GM12878 (cell line): ENCODE measurements around the gene PABPC1L. TPM values are rescaled to one million over a fixed set of nuclear protein-coding genes. Genes with fewer than 3 reads are reported as not detected.

Experiments
- CEBPB ChIP-seq, 2 experiments: fragments of 150-350 bp in 1 of 2; IDR thresholded peaks; 2 replicates each; pipeline ENCODE4 v1.6.1; 2012 to 2014; ENCODE audit warnings: low read depth in 2 of 2, low read length in 2 of 2, borderline replicate concordance in 1 of 2, inconsistent platforms in 1 of 2
- CHD1 ChIP-seq: IDR thresholded peaks from 2 replicates; pipeline ENCODE4 v1.6.1; 2012; ENCODE audit warnings: low read depth, low read length, improper control_type of control experiment
- CTCF ChIP-seq, 3 experiments: IDR thresholded peaks in 2 of 3; conservative IDR thresholded peaks in 1 of 3; 2 replicates each; pipeline ENCODE4 v1.5.1; 2011; ENCODE audit warnings: low read depth in 3 of 3, low read length in 3 of 3, mild to moderate bottlenecking in 3 of 3, control low read depth in 2 of 3, moderate library complexity in 2 of 3, inconsistent platforms in 1 of 3, mixed read lengths in 1 of 3; ENCODE audit not compliant: control insufficient read depth in 2 of 3, insufficient read depth in 1 of 3; ENCODE audit errors: extremely low read depth in 1 of 3
- ELK1 ChIP-seq: IDR thresholded peaks from 2 replicates; pipeline ENCODE4 v1.6.1; 2012; ENCODE audit warnings: low read depth, low read length, improper control_type of control experiment
- ESRRA ChIP-seq: IDR thresholded peaks from 2 replicates; pipeline ENCODE4 v1.6.1; 2012; ENCODE audit warnings: mild to moderate bottlenecking, low read length, improper control_type of control experiment
- FOXM1 ChIP-seq: IDR thresholded peaks from 2 replicates; pipeline ENCODE4 v1.6.1; 2012; ENCODE audit warnings: low read depth, mild to moderate bottlenecking, inconsistent platforms, low read length, moderate library complexity
- IRF3 ChIP-seq: fragments of 450-650 bp; IDR thresholded peaks from 2 replicates; pipeline ENCODE4 v1.6.1; 2014; ENCODE audit warnings: mild to moderate bottlenecking
- KAT2A ChIP-seq: conservative IDR thresholded peaks from 2 replicates; pipeline ENCODE4 v1.6.1; 2011; ENCODE audit warnings: low read depth, low read length; ENCODE audit not compliant: control insufficient read depth
- MTA2 ChIP-seq: fragments of 450-650 bp; IDR thresholded peaks from 2 replicates; pipeline ENCODE4 v1.6.1; 2016; ENCODE audit warnings: low read depth, mild to moderate bottlenecking, moderate library complexity
- MYB ChIP-seq: fragments of 150-350 bp; IDR thresholded peaks from 2 replicates; pipeline ENCODE4 v1.6.1; 2014; ENCODE audit warnings: mild to moderate bottlenecking, low read depth, low read length, borderline replicate concordance
- NR2F1 ChIP-seq: fragments of 450-650 bp; conservative IDR thresholded peaks from 2 replicates; pipeline ENCODE4 v1.6.1; 2017; ENCODE audit warnings: mild to moderate bottlenecking
- PKNOX1 ChIP-seq: fragments of 450-650 bp; IDR thresholded peaks from 2 replicates; pipeline ENCODE4 v1.6.1; 2016; ENCODE audit warnings: mild to moderate bottlenecking
- POLR2AphosphoS5 ChIP-seq: IDR thresholded peaks from 2 replicates; pipeline ENCODE4 v1.6.1; 2011; ENCODE audit warnings: mild to moderate bottlenecking, low read length, inconsistent platforms
- RBBP5 ChIP-seq: fragments of 200-600 bp; sonication (generic); conservative IDR thresholded peaks from 2 replicates; pipeline ENCODE4 v1.6.1; 2016
- RFX5 ChIP-seq: IDR thresholded peaks from 2 replicates; pipeline ENCODE4 v1.6.1; 2011; ENCODE audit warnings: low read depth, low read length, improper control_type of control experiment
- SIN3A ChIP-seq: IDR thresholded peaks from 2 replicates; pipeline ENCODE4 v1.6.1; 2012; ENCODE audit warnings: low read depth, low read length, improper control_type of control experiment
- TAF1 ChIP-seq: IDR thresholded peaks from 2 replicates; pipeline ENCODE4 v1.6.1; 2011; ENCODE audit warnings: mild to moderate bottlenecking, low read depth, low read length, borderline replicate concordance
- USF2 ChIP-seq: IDR thresholded peaks from 2 replicates; pipeline ENCODE4 v1.6.1; 2011; ENCODE audit warnings: low read depth, low read length, improper control_type of control experiment, borderline replicate concordance
- WRNIP1 ChIP-seq: IDR thresholded peaks from 2 replicates; pipeline ENCODE4 v1.6.1; 2011; ENCODE audit warnings: low read depth, low read length, improper control_type of control experiment, borderline replicate concordance
- YBX1 ChIP-seq: fragments of 450-650 bp; IDR thresholded peaks from 2 replicates; pipeline ENCODE4 v1.6.1; 2016; ENCODE audit warnings: antibody characterized with exemption
- ZBED1 ChIP-seq: IDR thresholded peaks from 2 replicates; pipeline ENCODE4 v1.6.1; 2016; ENCODE audit warnings: borderline replicate concordance
- ZNF384 ChIP-seq: IDR thresholded peaks from 2 replicates; pipeline ENCODE4 v1.6.1; 2012; ENCODE audit warnings: low read depth, mild to moderate bottlenecking, low read length, improper control_type of control experiment, borderline replicate concordance
- polyA plus RNA-seq, 11 experiments: library from polyadenylated mRNA; depleted of rRNA in 4 of 11; unstranded in 6 of 11; stranded (reverse) in 5 of 11; fragments of >200 nt; fragmentation: Nextera tagmentation in 4 of 11; fragmentation: Illumina TruSeq in 1 of 11; extraction: Ambion mirVana in 4 of 11; extraction: Trizol in 1 of 11; gene quantifications; 1 replicate in 1 of 11; 2 replicates in 10 of 11; pipeline versions ENCODE4 v1.2.1 to v1.2.3, GENCODE V29; 2011 to 2016; ENCODE audit warnings: inconsistent platforms in 2 of 11, missing spikeins in 2 of 11, low read depth in 1 of 11
- total RNA-seq, 4 experiments: library from RNA; depleted of rRNA in 3 of 4; stranded (reverse); fragments of >200 nt in 3 of 4; fragmentation: Illumina TruSeq in 1 of 4; extraction: Trizol in 1 of 4; gene quantifications; 2 replicates each; pipeline versions ENCODE4 v1.2.1 to v1.2.3, GENCODE V29; 2013 to 2021
- TF ChIP-seq, protein P1 (sequence below): IDR thresholded peaks from 2 replicates; pipeline ENCODE4 v1.6.1; 2011; ENCODE audit warnings: low read depth, mild to moderate bottlenecking, low read length, moderate library complexity, borderline replicate concordance; ENCODE audit errors: extremely low read depth

PABPC1L gene
- total and polyA plus RNA-seq, 10 of the 15 experiments (the other 5 are each of a cell fraction or from before 2014, with no cell fraction given): 6.1 to 66.8 (median 11.9) TPM

GRCh38 chr20:44966030-44966961 lies 56.4 kb downstream of the PABPC1L start, which contains the start of gene STK4 (continued):
- TF ChIP-seq IRF3 (no peak), WRNIP1 (no peak), RFX5 (no peak), USF2 (peak; percentile 75), POLR2AphosphoS5 (peak; percentile 90), ZNF384 (no peak; the same call in 1 of the 2 replicates), ELK1 (peak; percentile 94), CTCF (IDR thresholded peaks at IDR 0.05 in 2 of 3, conservative IDR thresholded peaks at IDR 0.05 in 1 of 3; ENCODE audit: control insufficient read depth in 2 of 3, extremely low read depth in 1 of 3, insufficient read depth in 1 of 3, low read depth in 3 of 3, low read length in 3 of 3) (peak; percentile 50 to 74 (median 59)), MYB (0 out of 2 replicates have a peak, but pooled peaks have one; percentile 63), SIN3A (peak; percentile 84), MTA2 (0 out of 2 replicates have a peak, but pooled peaks have one; percentile 17), RBBP5 (no peak), CHD1 (no peak), ZBED1 (no peak; the same call in 1 of the 2 replicates), PKNOX1 (peak; percentile 19; the same call in 1 of the 2 replicates), ESRRA (no peak), NR2F1 (no peak; the same call in 1 of the 2 replicates), CEBPB (IDR thresholded peaks at IDR 0.05; ENCODE audit: borderline replicate concordance in 1 of 2, low read depth in 2 of 2, low read length in 2 of 2) (no peak), TAF1 (peak; percentile 83; the same call in 1 of the 2 replicates), KAT2A (no peak), FOXM1 (no peak), YBX1 (no peak)
- TF ChIP-seq, protein P1, sequence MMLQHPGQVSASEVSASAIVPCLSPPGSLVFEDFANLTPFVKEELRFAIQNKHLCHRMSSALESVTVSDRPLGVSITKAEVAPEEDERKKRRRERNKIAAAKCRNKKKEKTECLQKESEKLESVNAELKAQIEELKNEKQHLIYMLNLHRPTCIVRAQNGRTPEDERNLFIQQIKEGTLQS: peak; percentile 79
